Measurements from ENCODE around the gene CFAP119. TPM values are rescaled to one million over a fixed set of nuclear protein-coding genes. Genes with fewer than 3 reads are reported as not detected.

CFAP119 gene
- total and polyA plus RNA-seq, 2 of the 8 experiments (the other 6 are each of a cell fraction or from before 2014, with no cell fraction given), result 5.6 to 6.0 TPM

- H2BK120ac ChIP-seq (replicated peaks; ENCODE audit: low read depth, low read length), result no peak overlapping the region
- POLR2A ChIA-PET (ENCODE audit: partially characterized antibody), result interaction anchor here (0.9 to 6.8 kb wide), 7 partner anchors 10 to 24 kb away, joined by 3 to 80 read pairs (median 9); partner anchors contain the start of genes PHKG2 and SRCAP
- H3K18ac ChIP-seq (ENCODE audit: extremely low read depth, low read length), result no peak overlapping the region
- H3K79me2 ChIP-seq (ENCODE audit: control insufficient read depth in 1 of 2, insufficient read depth in 2 of 2, low read length in 2 of 2), result no peaks in the 10 kb centered on the region; a peak in 1 of 4 replicates
- no peak overlapping the region for H4K5ac ChIP-seq (ENCODE audit: insufficient read length, low read depth, low read length)
- H3K14ac ChIP-seq (ENCODE audit: insufficient read length), result no peak overlapping the region
- no peak overlapping the region for H4K8ac ChIP-seq (ENCODE audit: extremely low read depth, insufficient read depth, low read length)
- H3K23ac ChIP-seq (ENCODE audit: insufficient read length), result no peak overlapping the region
- H2BK12ac ChIP-seq (ENCODE audit: low read depth, low read length), result no peak overlapping the region
- peaks cover 39 to 67% (median 60%) of the 10 kb centered on the region in 4 experiments for H3K36me3 ChIP-seq (ENCODE audit: control insufficient read depth in 2 of 4, insufficient read depth in 4 of 4, low read length in 3 of 4)
- no peaks in the 10 kb centered on the region for H3K27me3 ChIP-seq (replicated peaks in 1 of 4; ENCODE audit: control insufficient read depth in 3 of 4, extremely low read depth in 1 of 4, insufficient read depth in 3 of 4, low read length in 3 of 4)
- H3K4ac ChIP-seq (replicated peaks; ENCODE audit: insufficient read length, low read depth, low read length), result no peak overlapping the region
- FAIRE-seq (no peak), DNase-seq (ENCODE audit: low read depth in 1 of 2, low spot score in 2 of 2) (no peak)
- no peaks in the 10 kb centered on the region for H3K9me3 ChIP-seq (ENCODE audit: insufficient read depth in 2 of 2, low read depth in 1 of 2, low read length in 1 of 2)
- no peak overlapping the region for H3K27ac ChIP-seq (ENCODE audit: low read depth, low read length)
- no peak overlapping the region for H2AFZ ChIP-seq (ENCODE audit: low read length)
- WGBS, 2 experiments (ENCODE audit: extremely low coverage in 1 of 2, insufficient coverage in 1 of 2, insufficient read length in 1 of 2, insufficient replicate concordance in 2 of 2, low coverage in 1 of 2, low lambda C conversion rate in 2 of 2, missing lambda C conversion rate in 1 of 2), result 92% methylated on average over 17 of the region's 23 CpGs; no CpG with 5 or more reads in 1 of the 2 experiments
- TF ChIP-seq ATF2 (IDR thresholded peaks at IDR 0.05; ENCODE audit: low read length), result no peak
- no peak for TF ChIP-seq KDM4A (IDR thresholded peaks at IDR 0.05; ENCODE audit: low read depth, low read length, severe bottlenecking)
- TF ChIP-seq SP2 (IDR thresholded peaks at IDR 0.05; ENCODE audit: low read length), result no peak
- no peak for TF ChIP-seq TAF1 (IDR thresholded peaks at IDR 0.05; ENCODE audit: low read depth, low read length)
- TF ChIP-seq RXRA (IDR thresholded peaks at IDR 0.05; ENCODE audit: insufficient read depth, low read depth, low read length), result no peak
- TF ChIP-seq MAX (IDR thresholded peaks at IDR 0.05), result no peak
- TF ChIP-seq BCL11A (IDR thresholded peaks at IDR 0.05; ENCODE audit: low read depth in 2 of 2, low read length in 2 of 2), result no peak
- no peak for TF ChIP-seq HDAC6 (IDR thresholded peaks at IDR 0.05; ENCODE audit: low read depth, low read length)
- TF ChIP-seq POLR2A (IDR thresholded peaks at IDR 0.05; ENCODE audit: control extremely low read depth in 1 of 2, low read depth in 2 of 2, low read length in 2 of 2), result no peak
- no peaks in the 10 kb centered on the region for H3K23me2 ChIP-seq (ENCODE audit: low read depth, low read length)
- CTCF ChIA-PET (ENCODE audit: partially characterized antibody), result interaction anchor here (0.8 to 2.1 kb wide), 2 partner anchors 12 to 365 kb away, joined by 3 to 8 read pairs; no protein-coding TSS in a partner anchor
- H3K79me1 ChIP-seq (ENCODE audit: low read depth, low read length), result peaks cover 6% of the 10 kb centered on the region; the same call in 1 of the 2 replicates
- no peak overlapping the region for H3K56ac ChIP-seq (replicated peaks; ENCODE audit: insufficient read length, low read depth, low read length)
- H2BK5ac ChIP-seq (ENCODE audit: low read depth, low read length), result no peak overlapping the region
- H2BK20ac ChIP-seq (ENCODE audit: low read length), result no peak overlapping the region
- H3K4me1 ChIP-seq (replicated peaks in 1 of 4; ENCODE audit: control insufficient read depth in 3 of 4, insufficient read depth in 4 of 4, low read length in 3 of 4), result peaks cover 0 to 3% (median 3%) of the 10 kb centered on the region in 4 experiments; a peak in 2 of 7 replicates
- no peak overlapping the region for H4K91ac ChIP-seq (replicated peaks; ENCODE audit: insufficient read length, low read length)
- H2BK15ac ChIP-seq (ENCODE audit: low read length), result no peak overlapping the region
- peaks cover 8 to 28% of the 10 kb centered on the region in 2 experiments for H4K20me1 ChIP-seq (replicated peaks in 1 of 2; ENCODE audit: control insufficient read depth in 1 of 2, insufficient read depth in 2 of 2, low read length in 2 of 2)
- no peak overlapping the region for H2AK5ac ChIP-seq (ENCODE audit: low read depth, low read length)
- no peak overlapping the region for H3K9ac ChIP-seq (replicated peaks in 1 of 4; ENCODE audit: extremely low read depth in 1 of 4, low read depth in 3 of 4, low read length in 3 of 4)
- H3K4me3 ChIP-seq (ENCODE audit: extremely low read depth in 1 of 4, insufficient read depth in 2 of 4, low read depth in 3 of 4, low read length in 4 of 4), result no peak overlapping the region
- H3K4me2 ChIP-seq (ENCODE audit: insufficient read depth in 1 of 2, low read depth in 2 of 2, low read length in 2 of 2), result no peak overlapping the region
Observed at GRCh38 chr16:30724641-30725417, 37.0 kb downstream of the CFAP119 start.

Data from H1 (cell line).